A172 (cell line): ENCODE measurements around the gene KCNG1. TPM values are rescaled to one million over a fixed set of nuclear protein-coding genes. Genes with fewer than 3 reads are reported as not detected.

Experiments
- DNase-seq: peaks from one replicate; pipeline ENCODE4 v3.0.0-alpha.2; 2015; ENCODE audit warnings: low spot score
- total RNA-seq: library from RNA; depleted of rRNA; stranded (reverse); fragments of >200 nt; shearing (Covaris generic); gene quantifications from 2 replicates; pipeline ENCODE4 v1.2.3, GENCODE V29; 2014

KCNG1 gene
- total RNA-seq, 1 experiment from 2014 or later: 12.4 TPM

- no peak for DNase-seq
Observed at GRCh38 chr20:51036226-51036625, 13.3 kb upstream of the KCNG1 start.

- DNase-seq: no peak
Observed at GRCh38 chr20:51034988-51035656, 12.2 kb upstream of the KCNG1 start.

GRCh38 chr20:51034476-51034875 lies 11.6 kb upstream of the KCNG1 start:
- DNase-seq: no peak

GRCh38 chr20:51029963-51030920 lies 7.3 kb upstream of the KCNG1 start:
- DNase-seq: no peak

GRCh38 chr20:51029556-51029955 lies 6.6 kb upstream of the KCNG1 start:
- no peak for DNase-seq

GRCh38 chr20:51028616-51029212 lies 5.8 kb upstream of the KCNG1 start:
- DNase-seq: no peak

- DNase-seq: no peak
Observed at GRCh38 chr20:51027035-51027795, 4.3 kb upstream of the KCNG1 start.

- no peak for DNase-seq
Observed at GRCh38 chr20:51026269-51026668, 3.4 kb upstream of the KCNG1 start.

- DNase-seq: no peak
Observed at GRCh38 chr20:51024761-51025160, 1.9 kb upstream of the KCNG1 start.

GRCh38 chr20:51023617-51024155 lies 779 bp upstream of the KCNG1 start:
- no peak for DNase-seq

- DNase-seq: no peak
Observed at GRCh38 chr20:51022227-51022802, 592 bp downstream of the KCNG1 start.

- no peak for DNase-seq
Observed at GRCh38 chr20:51021067-51022025, 1.6 kb downstream of the KCNG1 start.

GRCh38 chr20:51020657-51021056 lies 2.2 kb downstream of the KCNG1 start:
- DNase-seq: no peak

GRCh38 chr20:51019656-51020592 lies 3.0 kb downstream of the KCNG1 start:
- DNase-seq: no peak

GRCh38 chr20:51017251-51017650 lies 5.7 kb downstream of the KCNG1 start:
- DNase-seq: no peak

GRCh38 chr20:51016521-51016920 lies 6.4 kb downstream of the KCNG1 start:
- DNase-seq: no peak

GRCh38 chr20:51014797-51015722 lies 7.8 kb downstream of the KCNG1 start:
- peak; percentile 67 for DNase-seq
